ENCODE measurements around the gene NPAS1.

DNA sequence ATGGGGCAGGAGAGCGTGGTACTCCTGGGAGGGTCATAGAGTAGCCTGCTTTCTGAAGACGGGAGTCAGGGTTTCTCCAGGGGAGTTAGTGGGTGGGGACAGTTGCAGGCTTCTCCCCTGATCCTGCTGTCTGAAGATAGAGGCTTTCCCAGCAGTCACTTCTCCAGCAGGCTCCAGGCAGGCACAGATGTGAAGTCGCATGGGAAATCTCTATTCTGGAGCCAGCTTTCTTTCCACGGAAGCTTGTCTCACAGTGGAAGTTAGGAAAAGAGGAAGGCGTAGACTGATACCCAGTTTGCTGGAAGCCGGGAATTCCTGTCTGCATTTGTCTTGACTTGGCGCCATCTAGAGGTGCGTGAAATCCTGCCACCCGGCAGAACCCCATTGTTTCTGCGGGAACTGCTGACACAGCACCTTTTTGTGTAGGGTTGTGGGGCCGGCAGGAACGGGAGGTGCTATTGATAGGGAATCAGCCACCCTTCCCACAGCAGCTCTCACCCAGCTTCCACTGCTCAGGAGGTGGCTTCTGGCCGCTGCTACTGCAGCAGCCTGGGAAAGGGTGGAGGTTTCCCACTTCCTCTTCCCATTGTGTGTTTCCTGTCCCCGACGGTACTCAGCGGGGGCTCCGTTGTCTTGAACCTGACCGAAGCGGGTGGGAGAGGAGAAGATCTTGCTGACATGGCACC, 28.5 kb upstream of the NPAS1 start:
- TF ChIP-seq, protein P1, sequence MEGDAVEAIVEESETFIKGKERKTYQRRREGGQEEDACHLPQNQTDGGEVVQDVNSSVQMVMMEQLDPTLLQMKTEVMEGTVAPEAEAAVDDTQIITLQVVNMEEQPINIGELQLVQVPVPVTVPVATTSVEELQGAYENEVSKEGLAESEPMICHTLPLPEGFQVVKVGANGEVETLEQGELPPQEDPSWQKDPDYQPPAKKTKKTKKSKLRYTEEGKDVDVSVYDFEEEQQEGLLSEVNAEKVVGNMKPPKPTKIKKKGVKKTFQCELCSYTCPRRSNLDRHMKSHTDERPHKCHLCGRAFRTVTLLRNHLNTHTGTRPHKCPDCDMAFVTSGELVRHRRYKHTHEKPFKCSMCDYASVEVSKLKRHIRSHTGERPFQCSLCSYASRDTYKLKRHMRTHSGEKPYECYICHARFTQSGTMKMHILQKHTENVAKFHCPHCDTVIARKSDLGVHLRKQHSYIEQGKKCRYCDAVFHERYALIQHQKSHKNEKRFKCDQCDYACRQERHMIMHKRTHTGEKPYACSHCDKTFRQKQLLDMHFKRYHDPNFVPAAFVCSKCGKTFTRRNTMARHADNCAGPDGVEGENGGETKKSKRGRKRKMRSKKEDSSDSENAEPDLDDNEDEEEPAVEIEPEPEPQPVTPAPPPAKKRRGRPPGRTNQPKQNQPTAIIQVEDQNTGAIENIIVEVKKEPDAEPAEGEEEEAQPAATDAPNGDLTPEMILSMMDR (optimal IDR thresholded peaks at IDR 0.05 in 1 of 3, IDR thresholded peaks at IDR 0.05 in 1 of 3, conservative IDR thresholded peaks at IDR 0.05 in 1 of 3; ENCODE audit: extremely low read depth in 1 of 3, insufficient read depth in 2 of 3, low read length in 3 of 3), result peak; percentile 87 to 93 (median 89)
- TF ChIP-seq EZH2 (IDR thresholded peaks at IDR 0.05; ENCODE audit: low read length), result no peak
